NCI-H526 (cell line): ENCODE results near the gene SUB1.
"Not testable (repeated sequence)": the region's sequence is repeated elsewhere in the genome, so short reads cannot be mapped to it uniquely, and the experiment has no call there.

Experiments used
- DNase-seq, 2 experiments: peaks; one replicate each; lab custom pipeline; 2025; lab: John Stamatoyannopoulos, UW

SUB1 gene

GRCh38 chr5:32565145-32565544 lies 20.2 kb upstream of the SUB1 start:
- no peak for DNase-seq

DNA sequence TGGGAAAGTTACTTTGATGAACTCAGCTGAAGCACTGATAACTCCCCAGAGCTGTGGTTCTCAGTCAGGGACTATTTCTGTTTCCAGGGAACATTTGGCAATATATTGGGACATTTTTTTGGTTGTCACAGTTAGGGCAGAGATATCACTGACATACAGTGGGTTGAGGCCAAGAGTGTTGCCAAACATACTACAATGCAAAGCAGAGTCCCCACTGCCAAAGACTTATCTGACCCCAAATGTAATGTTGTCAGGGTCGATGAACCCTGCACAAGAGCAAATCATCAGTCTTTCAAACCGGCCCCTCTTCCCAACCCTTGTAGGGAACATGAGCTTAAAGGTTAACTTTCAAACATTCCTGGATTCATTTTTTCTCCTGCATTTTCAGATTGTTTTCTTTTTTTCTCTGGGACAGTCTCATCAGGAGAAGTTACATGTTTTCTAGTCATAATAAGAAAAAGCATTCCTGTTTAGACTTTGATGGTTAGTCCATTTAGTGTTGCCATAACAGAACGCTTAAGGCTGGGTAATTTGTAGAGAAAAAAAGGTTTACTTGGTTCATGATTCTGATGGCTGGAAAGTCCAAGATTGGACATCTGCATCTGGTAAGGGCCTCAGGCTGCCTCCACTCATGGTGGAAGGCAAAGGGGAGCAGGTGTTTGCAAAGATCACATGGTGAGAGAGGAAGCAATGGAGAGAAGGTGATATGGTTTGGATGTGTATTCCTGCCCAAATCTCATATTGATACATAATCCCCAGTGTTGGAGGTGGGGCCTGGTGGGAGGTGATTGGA lies 18.8 kb upstream of the SUB1 start:
- DNase-seq = no peak

DNA sequence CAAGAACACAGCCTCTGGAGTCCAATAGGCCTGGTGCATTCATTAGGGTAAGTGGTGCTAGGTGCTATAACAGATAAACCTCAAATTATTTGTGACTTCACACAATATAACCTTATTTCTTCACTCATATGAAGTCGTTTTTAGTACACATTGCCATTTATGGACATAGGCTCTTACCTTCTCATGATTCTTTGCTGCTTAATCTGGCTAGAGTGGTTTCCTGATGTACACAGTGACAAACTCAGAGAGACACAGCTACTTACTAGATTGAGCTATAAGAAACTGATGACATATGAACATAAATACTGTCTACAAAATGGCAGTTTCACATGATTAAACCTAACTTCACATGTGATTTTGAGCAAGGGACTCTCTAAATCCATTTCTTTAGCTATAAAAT lies 14.2 kb upstream of the SUB1 start:
- no peak for DNase-seq

GRCh38 chr5:32572778-32573480 lies 12.4 kb upstream of the SUB1 start:
- peak in 1 of 2 experiments; percentile 22 for DNase-seq

DNA sequence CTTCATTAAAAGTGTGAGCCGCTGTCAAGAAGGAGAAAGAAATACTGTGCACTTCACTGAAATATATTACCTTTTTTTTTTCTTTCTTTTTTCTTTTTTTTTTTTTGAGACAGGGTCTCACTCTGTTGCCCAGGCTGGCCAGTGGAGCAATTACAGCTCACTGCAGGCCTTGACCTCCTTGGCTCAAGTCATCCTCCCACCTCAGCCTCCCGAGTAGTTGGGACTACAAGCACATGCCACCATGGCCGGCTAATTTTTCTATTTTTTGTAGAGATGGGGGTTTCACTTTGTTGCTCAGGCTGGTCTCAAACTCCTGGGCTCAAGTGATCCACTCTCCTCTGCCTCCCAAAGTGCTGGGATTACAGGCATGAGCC lies 11.9 kb upstream of the SUB1 start:
- DNase-seq = not testable (repeated sequence)

DNA sequence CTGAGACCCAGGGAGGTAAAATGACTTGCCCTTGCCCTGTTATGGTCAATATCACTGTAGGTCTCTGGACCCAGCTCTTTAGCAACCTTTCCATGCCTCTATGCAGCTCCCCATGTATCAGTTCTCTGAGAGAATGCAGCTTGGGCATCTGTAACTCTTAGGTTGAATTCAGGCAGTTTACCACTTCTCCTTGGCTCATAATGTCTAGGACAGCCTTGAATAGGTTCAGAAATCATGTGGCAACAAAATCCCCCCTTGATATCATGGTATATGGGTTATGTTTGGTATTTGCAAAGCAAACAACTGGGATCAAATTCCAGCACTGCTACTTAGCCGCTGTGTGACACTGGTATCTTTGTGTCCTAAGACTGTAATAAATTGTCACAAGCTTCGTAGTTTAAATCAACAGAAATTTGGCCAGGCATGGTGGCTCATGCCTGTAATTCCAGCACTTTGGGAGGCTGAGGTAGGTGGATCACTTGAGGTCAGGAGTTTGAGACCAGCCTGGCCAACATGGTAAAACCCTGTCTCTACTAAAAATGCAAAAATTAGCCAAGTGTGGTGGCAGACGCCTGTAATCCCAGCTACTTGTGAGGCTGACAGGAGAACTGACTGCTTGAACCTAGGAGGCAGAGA lies 10.7 kb upstream of the SUB1 start:
- peak; percentile 54 to 67 for DNase-seq

DNA sequence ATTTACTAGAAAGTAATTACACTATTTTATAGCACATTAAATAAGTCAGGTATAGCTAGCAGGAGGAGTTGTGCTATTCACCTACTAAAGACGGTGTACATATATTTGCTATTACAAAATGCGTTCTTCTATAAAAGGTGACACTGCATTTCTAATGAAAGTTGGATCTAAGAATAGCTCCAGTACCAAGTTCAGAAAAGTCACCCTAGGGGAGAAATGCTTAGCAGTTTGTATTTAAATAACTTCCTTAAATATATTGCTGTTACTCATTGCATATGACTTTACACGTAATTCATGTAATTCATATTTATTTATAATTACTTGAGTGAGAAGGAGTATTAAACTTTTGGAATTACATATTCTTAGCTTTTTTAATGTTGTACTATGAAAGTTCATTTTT lies 7.0 kb upstream of the SUB1 start:
- no peak for DNase-seq

DNA sequence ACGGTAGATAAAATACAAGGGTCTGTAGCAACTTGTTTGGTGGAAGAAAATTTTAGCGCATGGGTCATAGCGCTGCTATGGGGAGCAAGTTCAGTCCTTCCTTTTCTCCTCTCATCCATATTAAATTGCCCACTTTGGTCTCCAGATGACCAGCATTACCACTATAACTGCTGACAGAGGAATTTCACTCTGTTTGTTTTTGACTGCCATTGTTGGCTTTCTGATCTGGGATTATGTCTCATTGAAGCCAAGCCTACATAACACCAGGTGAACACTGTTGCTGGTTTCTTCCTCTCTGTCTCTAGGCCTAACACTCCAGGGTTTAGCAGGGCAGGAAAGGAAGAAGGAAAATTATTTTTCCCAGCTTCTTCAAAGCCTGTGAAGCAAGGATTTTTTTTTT lies 6.6 kb upstream of the SUB1 start:
- no peak for DNase-seq

- no peak for DNase-seq
These were observed 4.2 kb upstream of the SUB1 start for GRCh38 chr5:32581010-32581785.

DNA sequence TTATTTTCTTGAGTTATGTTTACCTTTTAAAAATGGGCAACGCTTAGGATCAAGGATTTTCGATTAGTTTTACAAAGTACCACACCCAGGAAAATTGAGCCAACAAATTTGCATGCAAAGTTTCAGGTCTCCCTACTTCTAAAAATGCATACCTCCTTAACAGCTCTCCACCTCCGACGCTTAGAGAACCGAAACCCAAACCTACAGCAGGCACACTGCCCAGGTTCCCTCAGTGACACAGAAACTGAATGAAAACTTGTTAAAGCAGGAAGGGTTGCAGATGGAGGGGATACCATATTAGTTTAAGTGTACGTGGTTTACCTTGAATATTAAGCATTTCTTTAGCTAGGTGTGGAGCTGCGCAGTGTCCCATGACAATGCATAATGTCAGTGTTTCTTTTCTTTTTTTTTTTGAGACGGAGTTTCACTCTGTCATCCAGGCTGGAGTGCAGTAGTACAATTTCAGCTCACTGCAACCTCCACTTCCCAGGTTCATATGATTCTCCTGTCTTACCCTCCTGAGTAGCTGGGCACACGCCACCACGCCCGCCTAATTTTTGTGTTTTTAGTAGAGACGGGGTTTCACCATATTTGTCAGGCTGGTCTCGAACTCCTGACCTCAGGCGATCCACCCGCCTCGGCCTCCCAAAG lies 1.6 kb upstream of the SUB1 start:
- DNase-seq = peak in 1 of 2 experiments; percentile 14

- peak in 1 of 2 experiments; percentile 42 for DNase-seq
These were observed 711 bp upstream of the SUB1 start for GRCh38 chr5:32584646-32585045.

DNA sequence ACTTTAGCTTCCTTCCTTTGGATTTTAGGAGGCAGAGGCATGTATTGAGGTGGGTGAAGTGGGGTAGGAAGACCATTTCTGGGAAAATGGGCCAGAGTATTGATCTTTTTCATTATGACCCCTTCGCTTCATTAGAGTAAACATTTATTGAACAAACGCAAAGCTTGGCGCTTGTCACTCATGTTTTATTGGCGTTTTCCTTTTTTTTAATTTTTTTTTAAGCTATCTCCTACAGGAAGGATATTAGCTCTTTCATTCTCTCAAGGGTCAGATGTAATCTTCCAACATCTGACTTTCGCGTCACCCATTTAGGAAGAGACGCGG lies 273 bp upstream of the SUB1 start:
- DNase-seq = no peak

GRCh38 chr5:32586276-32586599 lies 881 bp downstream of the SUB1 start:
- DNase-seq = no peak

DNA sequence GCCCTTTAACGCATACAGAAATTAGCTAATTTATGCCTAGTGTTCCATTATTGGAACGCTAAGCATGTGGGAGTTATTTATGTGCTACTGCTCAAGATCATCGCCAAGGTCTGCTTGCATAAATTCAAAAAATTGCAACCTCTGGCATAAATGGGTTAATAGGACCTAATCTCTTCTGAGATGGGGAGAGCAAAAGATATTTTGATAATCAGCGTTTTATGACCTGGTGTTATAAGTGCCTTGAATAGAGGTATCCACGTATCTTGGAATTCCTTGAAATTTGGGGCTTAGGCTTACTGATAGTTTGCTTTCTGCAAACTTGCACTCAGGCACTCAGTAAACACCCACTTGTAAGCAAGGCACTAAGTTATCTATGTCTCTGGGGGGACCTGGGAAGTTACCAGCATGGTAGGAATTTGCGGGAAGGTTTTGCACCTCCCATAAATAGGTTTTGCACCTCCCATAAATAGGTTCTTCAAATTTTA lies 1.8 kb downstream of the SUB1 start:
- no peak for DNase-seq

GRCh38 chr5:32589416-32589815 lies 4.1 kb downstream of the SUB1 start:
- DNase-seq = no peak

DNA sequence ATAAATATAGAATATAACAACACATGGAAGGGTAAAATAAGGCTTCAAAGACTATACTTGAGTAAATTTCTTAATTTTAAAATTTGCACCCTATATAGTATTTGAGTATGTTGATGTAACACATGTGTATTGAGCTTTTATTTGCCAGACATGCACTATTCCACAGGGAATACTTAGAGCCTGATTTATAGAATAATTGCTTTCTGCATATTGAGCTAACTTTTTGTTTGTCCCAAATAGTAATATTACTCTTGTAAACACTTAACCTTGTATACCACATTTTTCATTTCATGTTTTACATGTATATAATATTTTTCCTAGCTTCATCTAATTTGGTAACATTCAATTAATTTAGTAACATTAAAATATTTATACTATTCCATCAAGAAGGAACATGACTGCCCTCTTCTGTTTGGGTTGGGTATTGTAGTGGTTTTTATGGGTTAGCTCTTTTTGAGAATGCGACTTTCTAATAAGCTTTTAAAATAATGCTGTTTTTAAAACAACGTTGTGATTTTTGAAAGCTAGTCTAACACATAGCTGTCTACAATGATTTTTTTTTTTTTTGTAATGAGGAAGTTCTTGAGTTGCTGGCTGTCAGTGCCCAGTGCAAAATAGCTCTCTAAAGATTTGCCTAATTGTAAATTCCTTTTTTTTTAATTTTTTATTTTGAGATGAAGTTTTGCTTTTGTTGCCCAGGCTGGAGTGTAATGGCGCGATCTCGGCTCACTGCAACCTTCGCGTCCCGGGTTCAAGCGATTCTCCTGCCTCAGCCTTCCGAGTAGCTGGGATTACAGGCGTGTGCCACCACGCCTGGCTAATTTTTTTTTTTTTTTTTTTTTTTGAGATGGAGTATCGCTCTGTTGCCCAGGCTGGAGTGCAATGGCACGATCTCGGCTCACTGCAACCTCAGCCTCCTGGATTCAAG lies 4.8 kb downstream of the SUB1 start:
- DNase-seq = peak; percentile 50 to 79

GRCh38 chr5:32595118-32595517 lies 9.8 kb downstream of the SUB1 start:
- no peak for DNase-seq

GRCh38 chr5:32597041-32597629 lies 11.8 kb downstream of the SUB1 start:
- no peak for DNase-seq

- no peak for DNase-seq
These were observed 13.0 kb downstream of the SUB1 start for GRCh38 chr5:32598260-32598937.

GRCh38 chr5:32598997-32599549 lies 13.7 kb downstream of the SUB1 start:
- DNase-seq = no peak
